ENCODE measurements around the gene CNBD2. TPM values are rescaled to one million over a fixed set of nuclear protein-coding genes. Genes with fewer than 3 reads are reported as not detected.
"Not testable (repeated sequence)": the region's sequence is repeated elsewhere in the genome, so short reads cannot be mapped to it uniquely, and the experiment has no call there.

The CNBD2 gene
- total and polyA plus RNA-seq, 4 donors, result 2.0 to 11.2 (median 4.6) TPM

GRCh38 chr20:36070451-36070850 is 102.1 kb downstream of the CNBD2 start:
- ATAC-seq (ENCODE audit: low FRiP score) (no peak), DNase-seq (no peak)
- 66 to 72% methylated on average over 8 of the region's 8 CpGs for WGBS, 2 donors
- no peaks in the 10 kb centered on the region for H3K4me1 ChIP-seq (ENCODE audit: control insufficient read depth in 1 of 2, insufficient read depth in 2 of 2, low read length in 2 of 2)
- H3K36me3 ChIP-seq (ENCODE audit: control insufficient read depth in 1 of 2, insufficient read depth in 2 of 2, low read length in 1 of 2), result no peaks in the 10 kb centered on the region
- intact Hi-C loops (cut with DNase I), result no loop called here
- no peak overlapping the region for H3K27ac ChIP-seq (ENCODE audit: low read depth in 1 of 2, low read length in 2 of 2)
- H3K9me3 ChIP-seq (ENCODE audit: control insufficient read depth, low read length), result no peaks in the 10 kb centered on the region
- H3K4me3 ChIP-seq (ENCODE audit: low read length in 2 of 2), result no peak overlapping the region
- H3K27me3 ChIP-seq (ENCODE audit: control insufficient read depth in 1 of 2, insufficient read depth in 2 of 2, low read length in 1 of 2), result no peaks in the 10 kb centered on the region

- ATAC-seq (ENCODE audit: low FRiP score) (no peak), DNase-seq (no peak)
- Histone ChIP-seq H3K36me3 (ENCODE audit: control insufficient read depth in 1 of 2, insufficient read depth in 2 of 2, low read length in 1 of 2) (no peaks in the 10 kb centered on the region), H3K4me1 (ENCODE audit: control insufficient read depth in 1 of 2, insufficient read depth in 2 of 2, low read length in 2 of 2) (no peaks in the 10 kb centered on the region), H3K9me3 (ENCODE audit: control insufficient read depth, low read length) (no peaks in the 10 kb centered on the region), H3K27ac (ENCODE audit: low read depth in 1 of 2, low read length in 2 of 2) (no peak overlapping the region), H3K27me3 (ENCODE audit: control insufficient read depth in 1 of 2, insufficient read depth in 2 of 2, low read length in 1 of 2) (no peaks in the 10 kb centered on the region), H3K4me3 (ENCODE audit: low read length in 2 of 2) (no peak overlapping the region)
- intact Hi-C loops (cut with DNase I), result no loop called here
- WGBS, 2 donors, result 81 to 83% methylated on average over 2 of the region's 2 CpGs
Measured at GRCh38 chr20:36071848-36072247, 103.5 kb downstream of the CNBD2 start.

DNA sequence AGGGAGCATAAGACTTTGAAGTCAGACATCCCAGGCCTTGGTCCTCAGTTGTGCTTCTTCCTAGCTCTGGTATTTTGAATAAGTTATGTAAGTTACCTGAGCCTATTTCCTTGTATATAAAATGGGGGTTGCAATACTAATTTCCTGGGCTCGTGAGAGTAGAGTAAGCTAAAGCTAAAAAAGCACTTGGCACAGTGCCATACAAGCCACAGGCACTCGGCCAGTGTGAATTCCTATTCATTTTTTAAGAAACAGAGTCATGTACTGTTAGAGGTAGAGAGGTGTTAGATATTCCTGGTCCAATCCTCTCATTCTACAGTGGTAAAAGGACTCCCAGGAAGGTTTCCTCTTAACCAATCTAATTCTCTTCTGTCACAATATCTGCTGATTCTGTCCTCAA is 106.6 kb downstream of the CNBD2 start:
- no peaks in the 10 kb centered on the region for H3K36me3 ChIP-seq (ENCODE audit: control insufficient read depth in 1 of 2, insufficient read depth in 2 of 2, low read length in 1 of 2)
- no peaks in the 10 kb centered on the region for H3K4me1 ChIP-seq (ENCODE audit: control insufficient read depth in 1 of 2, insufficient read depth in 2 of 2, low read length in 2 of 2)
- no peaks in the 10 kb centered on the region for H3K27me3 ChIP-seq (ENCODE audit: control insufficient read depth in 1 of 2, insufficient read depth in 2 of 2, low read length in 1 of 2)
- intact Hi-C loops (cut with DNase I), result no loop called here
- no peak for DNase-seq
- no peak overlapping the region for H3K27ac ChIP-seq (ENCODE audit: low read depth in 1 of 2, low read length in 2 of 2)
- H3K9me3 ChIP-seq (ENCODE audit: control insufficient read depth, low read length), result no peaks in the 10 kb centered on the region
- 2% methylated on average over 2 of the region's 2 CpGs for WGBS, 2 donors
- no peak for ATAC-seq (ENCODE audit: low FRiP score)
- H3K4me3 ChIP-seq (ENCODE audit: low read length in 2 of 2), result no peak overlapping the region

DNA sequence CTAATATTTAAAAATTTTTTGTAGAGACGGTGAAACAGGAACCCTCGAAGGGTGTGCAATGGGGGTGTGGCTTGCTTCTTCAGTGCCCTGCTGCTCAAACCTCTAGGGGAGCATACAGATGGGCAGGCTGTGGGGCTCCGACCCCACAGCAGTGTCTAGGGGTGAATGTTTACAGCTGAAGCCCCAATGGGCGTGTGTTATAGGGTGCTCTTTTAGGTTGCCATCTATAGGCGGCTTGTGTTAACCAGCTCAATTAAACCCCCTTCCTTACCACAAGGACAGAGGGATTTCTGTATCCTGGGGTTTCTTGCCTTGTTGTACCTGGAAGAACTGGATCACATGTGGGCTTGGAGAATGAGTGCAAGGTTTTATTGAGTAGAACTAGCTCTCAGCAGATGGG is 109.4 kb downstream of the CNBD2 start:
- 60 to 67% methylated on average over 5 of the region's 5 CpGs for WGBS, 2 donors
- H3K9me3 ChIP-seq (ENCODE audit: control insufficient read depth, low read length); H3K36me3 ChIP-seq (ENCODE audit: control insufficient read depth in 1 of 2, insufficient read depth in 2 of 2, low read length in 1 of 2); intact Hi-C loops (cut with DNase I); H3K27me3 ChIP-seq (ENCODE audit: control insufficient read depth in 1 of 2, insufficient read depth in 2 of 2, low read length in 1 of 2); ATAC-seq (ENCODE audit: low FRiP score); H3K27ac ChIP-seq (ENCODE audit: low read depth in 1 of 2, low read length in 2 of 2); H3K4me1 ChIP-seq (ENCODE audit: control insufficient read depth in 1 of 2, insufficient read depth in 2 of 2, low read length in 2 of 2); H3K4me3 ChIP-seq (ENCODE audit: low read length in 2 of 2); DNase-seq: not testable (repeated sequence)

DNA sequence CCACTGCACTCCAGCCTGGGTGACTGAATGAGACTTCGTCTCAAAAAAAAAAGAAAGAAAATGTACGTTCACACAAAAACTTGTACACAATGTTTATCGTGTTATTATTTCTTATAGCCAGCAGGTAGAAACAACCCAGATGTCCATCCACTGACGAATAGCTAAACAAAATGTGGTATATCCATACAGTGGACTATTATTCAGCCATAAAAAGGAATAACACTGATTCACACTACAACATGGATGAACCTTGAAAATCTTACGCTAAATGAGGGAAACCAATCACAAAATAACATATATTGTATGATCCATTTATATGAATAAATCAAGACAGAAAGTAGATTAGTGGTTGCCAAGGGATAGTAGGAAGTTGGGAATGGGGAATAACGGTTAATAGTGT is 111.1 kb downstream of the CNBD2 start:
- WGBS, 2 donors, result 94% methylated on average over 6 of the region's 6 CpGs
- DNase-seq, result no peak
- intact Hi-C loops (cut with DNase I), result no loop called here
- no peaks in the 10 kb centered on the region for H3K4me1 ChIP-seq (ENCODE audit: control insufficient read depth in 1 of 2, insufficient read depth in 2 of 2, low read length in 2 of 2)
- no peaks in the 10 kb centered on the region for H3K27me3 ChIP-seq (ENCODE audit: control insufficient read depth in 1 of 2, insufficient read depth in 2 of 2, low read length in 1 of 2)
- no peak overlapping the region for H3K27ac ChIP-seq (ENCODE audit: low read depth in 1 of 2, low read length in 2 of 2)
- no peaks in the 10 kb centered on the region for H3K9me3 ChIP-seq (ENCODE audit: control insufficient read depth, low read length)
- no peaks in the 10 kb centered on the region for H3K36me3 ChIP-seq (ENCODE audit: control insufficient read depth in 1 of 2, insufficient read depth in 2 of 2, low read length in 1 of 2)
- H3K4me3 ChIP-seq (ENCODE audit: low read length in 2 of 2), result no peak overlapping the region
- ATAC-seq (ENCODE audit: low FRiP score), result no peak

DNA sequence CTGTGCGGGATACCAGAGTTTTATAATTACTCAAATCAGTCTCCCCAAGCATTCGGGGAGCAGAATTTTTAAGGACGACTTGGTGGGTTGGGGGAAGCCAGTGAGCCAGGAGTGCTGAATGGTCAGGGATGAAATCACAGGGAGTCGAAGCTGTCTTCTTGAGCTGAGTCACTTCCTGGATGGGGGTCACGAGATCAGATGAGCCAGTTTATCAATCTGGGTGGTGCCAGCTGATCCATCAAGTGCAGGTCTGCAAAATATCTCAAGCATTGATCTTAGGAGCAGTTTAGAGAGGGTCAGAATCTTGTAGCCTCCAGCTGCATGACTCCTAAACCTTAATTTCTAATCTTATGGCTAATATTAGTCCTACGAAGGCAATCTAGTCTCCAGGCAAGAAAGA is 111.6 kb downstream of the CNBD2 start:
- intact Hi-C loops (cut with DNase I); H3K36me3 ChIP-seq (ENCODE audit: control insufficient read depth in 1 of 2, insufficient read depth in 2 of 2, low read length in 1 of 2); H3K27me3 ChIP-seq (ENCODE audit: control insufficient read depth in 1 of 2, insufficient read depth in 2 of 2, low read length in 1 of 2); ATAC-seq (ENCODE audit: low FRiP score); H3K9me3 ChIP-seq (ENCODE audit: control insufficient read depth, low read length); H3K4me1 ChIP-seq (ENCODE audit: control insufficient read depth in 1 of 2, insufficient read depth in 2 of 2, low read length in 2 of 2); H3K27ac ChIP-seq (ENCODE audit: low read depth in 1 of 2, low read length in 2 of 2); H3K4me3 ChIP-seq (ENCODE audit: low read length in 2 of 2): not testable (repeated sequence)
- WGBS, 2 donors, result 81 to 85% methylated on average over 6 of the region's 6 CpGs
- DNase-seq, result peak in 1 of 2 donors; percentile 11

Other genes starting within 250 kb of the CNBD2 start
- 100 to 1,000 TPM; 293 to 383 TPM for gene RBM39, start 226.3 kb upstream of the CNBD2 start, total RNA-seq
- gene RBM39, start 226.3 kb upstream of the CNBD2 start, polyA plus RNA-seq, result 100 to 1,000 TPM in 1 of 2 donors, 10 to 100 TPM in 1; 65.6 to 352 TPM
- gene PHF20, start 196.6 kb upstream of the CNBD2 start, total RNA-seq, result 10 to 100 TPM; 48.7 to 64.4 TPM
- 10 to 100 TPM; 17.1 to 32.9 TPM for gene PHF20, start 196.6 kb upstream of the CNBD2 start, polyA plus RNA-seq
- 10 to 100 TPM; 47.7 to 48.4 TPM for gene SCAND1, start 14.1 kb upstream of the CNBD2 start, total RNA-seq
- 100 to 1,000 TPM in 1 of 2 donors, 10 to 100 TPM in 1; 55.3 to 117 TPM for gene SCAND1, start 14.1 kb upstream of the CNBD2 start, polyA plus RNA-seq
- 10 to 100 TPM; 38.6 to 47.1 TPM for gene EPB41L1, start 186.2 kb downstream of the CNBD2 start, total RNA-seq
- 10 to 100 TPM; 18.0 to 26.9 TPM for gene EPB41L1, start 186.2 kb downstream of the CNBD2 start, polyA plus RNA-seq